Measurements from ENCODE around the gene KDM4B. TPM values are rescaled to one million over a fixed set of nuclear protein-coding genes. Genes with fewer than 3 reads are reported as not detected.

Gene KDM4B
- total and polyA plus RNA-seq, 2 donors (not counting 1 experiment from before 2014, with no cell fraction given) = 75.5 to 205 TPM

DNA sequence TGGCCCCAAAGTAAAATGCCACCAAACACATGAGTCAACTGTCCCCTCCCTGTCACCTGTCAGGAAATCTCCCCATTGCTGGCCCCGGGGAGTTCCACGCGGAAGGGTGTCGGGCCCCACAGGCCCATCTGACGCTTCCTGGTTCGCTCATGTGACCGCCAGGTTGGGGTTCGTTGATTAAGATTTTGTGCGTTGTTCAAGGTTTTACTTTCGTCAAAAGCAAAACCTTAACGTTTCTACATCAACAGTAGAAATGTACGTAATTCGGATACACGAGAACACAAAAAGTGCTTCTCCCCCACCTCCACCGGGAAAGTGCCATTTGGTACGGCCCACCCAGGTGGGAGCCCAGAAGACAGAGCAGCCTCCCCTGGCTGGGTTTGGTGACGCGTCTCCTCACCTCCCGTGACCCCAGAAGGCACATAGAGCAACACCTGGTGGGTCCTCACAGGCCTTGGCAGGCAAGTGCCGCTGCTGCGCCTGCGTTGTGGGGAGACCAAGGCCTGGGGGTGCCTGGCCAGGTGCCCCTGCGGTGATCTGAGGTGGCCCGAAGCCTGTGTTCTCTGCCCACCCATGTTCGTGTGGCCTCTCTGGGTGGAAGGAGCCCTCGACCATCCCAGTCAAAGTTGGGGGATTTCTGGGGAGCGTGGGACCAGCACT is 161.6 kb downstream of the KDM4B start:
- Mint-ChIP-seq H3K27ac (peak overlapping the region; percentile 97), H3K9me3 (ENCODE audit: insufficient read depth) (no peaks in the 10 kb centered on the region), H3K4me1 (peaks cover 84% of the 10 kb centered on the region), H3K27me3 (no peaks in the 10 kb centered on the region), H3K4me3 (peak overlapping the region; percentile 86)
- Histone ChIP-seq H3K4me1 (ENCODE audit: control insufficient read depth in 2 of 2, insufficient read depth in 2 of 2, low read length in 2 of 2) (peaks cover 80 to 98% of the 10 kb centered on the region in 2 donors), H4K20me1 (ENCODE audit: control insufficient read depth, insufficient read depth, low read length, poor library complexity, severe bottlenecking) (peaks cover 39% of the 10 kb centered on the region), H3K79me2 (ENCODE audit: control insufficient read depth, insufficient read depth, low read length) (peaks cover 53% of the 10 kb centered on the region), H3K4me3 (ENCODE audit: control extremely low read depth in 1 of 5, extremely low read depth in 1 of 5, insufficient read depth in 1 of 5, low read depth in 2 of 5, low read length in 4 of 5) (peak overlapping the region in 4 of 5 experiments; percentile 65 to 93 (median 74)), H2AFZ (ENCODE audit: insufficient read depth, low read depth, low read length, poor library complexity, severe bottlenecking) (peak overlapping the region; percentile 4), H3K36me3 (replicated peaks in 1 of 2; ENCODE audit: control extremely low read depth in 1 of 2, control insufficient read depth in 1 of 2, extremely low read depth in 1 of 2, insufficient read depth in 2 of 2, low read length in 1 of 2) (peaks cover 0 to 34% of the 10 kb centered on the region in 2 experiments), H3K4me2 (replicated peaks; ENCODE audit: low read depth, low read length, poor library complexity, severe bottlenecking) (peak overlapping the region; percentile 99), H3K9me3 (ENCODE audit: control extremely low read depth in 1 of 3, control insufficient read depth in 2 of 3, insufficient read depth in 1 of 3, low read length in 2 of 3) (no peaks in the 10 kb centered on the region), H3K27ac (ENCODE audit: low read length in 2 of 2) (peak overlapping the region; percentile 100), H3K27me3 (replicated peaks in 1 of 4; ENCODE audit: control extremely low read depth in 1 of 4, control insufficient read depth in 3 of 4, insufficient read depth in 4 of 4, low read length in 3 of 4) (no peaks in the 10 kb centered on the region), H3K9ac (ENCODE audit: low read length) (peak overlapping the region; percentile 80)
- intact Hi-C loops (cut with micrococcal nuclease) = loop anchor here (1.0 to 10.0 kb wide), 5 partner anchors 9 to 494 kb away; partner anchors contain the start of genes SAFB and SAFB2
- ChIA-PET CTCF (interaction anchor here (0.7 to 2.6 kb wide), 14 partner anchors 9 to 162 kb away, joined by 3 to 11 read pairs (median 4); partner anchors contain the start of gene KDM4B), POLR2A (interaction anchor here (0.8 to 1.3 kb wide), 6 partner anchors 9 to 407 kb away, joined by 3 to 9 read pairs (median 4); partner anchors contain the start of gene DPP9)
- 6% methylated on average over 22 of the region's 27 CpGs for WGBS (ENCODE audit: insufficient coverage)
- ATAC-seq (ENCODE audit: low read depth) (peak; percentile 59), DNase-seq (peak; percentile 99)
- TF ChIP-seq EZH2 (IDR thresholded peaks at IDR 0.05; ENCODE audit: borderline replicate concordance, insufficient read depth, low read depth, low read length, poor library complexity, severe bottlenecking) = no peak
- TF ChIP-seq, protein P1, sequence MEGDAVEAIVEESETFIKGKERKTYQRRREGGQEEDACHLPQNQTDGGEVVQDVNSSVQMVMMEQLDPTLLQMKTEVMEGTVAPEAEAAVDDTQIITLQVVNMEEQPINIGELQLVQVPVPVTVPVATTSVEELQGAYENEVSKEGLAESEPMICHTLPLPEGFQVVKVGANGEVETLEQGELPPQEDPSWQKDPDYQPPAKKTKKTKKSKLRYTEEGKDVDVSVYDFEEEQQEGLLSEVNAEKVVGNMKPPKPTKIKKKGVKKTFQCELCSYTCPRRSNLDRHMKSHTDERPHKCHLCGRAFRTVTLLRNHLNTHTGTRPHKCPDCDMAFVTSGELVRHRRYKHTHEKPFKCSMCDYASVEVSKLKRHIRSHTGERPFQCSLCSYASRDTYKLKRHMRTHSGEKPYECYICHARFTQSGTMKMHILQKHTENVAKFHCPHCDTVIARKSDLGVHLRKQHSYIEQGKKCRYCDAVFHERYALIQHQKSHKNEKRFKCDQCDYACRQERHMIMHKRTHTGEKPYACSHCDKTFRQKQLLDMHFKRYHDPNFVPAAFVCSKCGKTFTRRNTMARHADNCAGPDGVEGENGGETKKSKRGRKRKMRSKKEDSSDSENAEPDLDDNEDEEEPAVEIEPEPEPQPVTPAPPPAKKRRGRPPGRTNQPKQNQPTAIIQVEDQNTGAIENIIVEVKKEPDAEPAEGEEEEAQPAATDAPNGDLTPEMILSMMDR (IDR thresholded peaks at IDR 0.05) = no peak

All from B cell (primary cell).